ENCODE measurements around the gene SIMC1.

SIMC1 gene

GRCh38 chr5:176388444-176389134 lies 150.4 kb downstream of the SIMC1 start, which contains the start of the genes HIGD2A and NOP16:
TSS of gene HIGD2A (plus strand) at chr5:176388751. CDS start at chr5:176388820, 69 bp downstream.
TSS of gene NOP16 (minus strand) at chr5:176388598. CDS start at chr5:176388539, 59 bp downstream.
- peak; percentile 99 for DNase-seq (ENCODE audit: low read depth)

DNA sequence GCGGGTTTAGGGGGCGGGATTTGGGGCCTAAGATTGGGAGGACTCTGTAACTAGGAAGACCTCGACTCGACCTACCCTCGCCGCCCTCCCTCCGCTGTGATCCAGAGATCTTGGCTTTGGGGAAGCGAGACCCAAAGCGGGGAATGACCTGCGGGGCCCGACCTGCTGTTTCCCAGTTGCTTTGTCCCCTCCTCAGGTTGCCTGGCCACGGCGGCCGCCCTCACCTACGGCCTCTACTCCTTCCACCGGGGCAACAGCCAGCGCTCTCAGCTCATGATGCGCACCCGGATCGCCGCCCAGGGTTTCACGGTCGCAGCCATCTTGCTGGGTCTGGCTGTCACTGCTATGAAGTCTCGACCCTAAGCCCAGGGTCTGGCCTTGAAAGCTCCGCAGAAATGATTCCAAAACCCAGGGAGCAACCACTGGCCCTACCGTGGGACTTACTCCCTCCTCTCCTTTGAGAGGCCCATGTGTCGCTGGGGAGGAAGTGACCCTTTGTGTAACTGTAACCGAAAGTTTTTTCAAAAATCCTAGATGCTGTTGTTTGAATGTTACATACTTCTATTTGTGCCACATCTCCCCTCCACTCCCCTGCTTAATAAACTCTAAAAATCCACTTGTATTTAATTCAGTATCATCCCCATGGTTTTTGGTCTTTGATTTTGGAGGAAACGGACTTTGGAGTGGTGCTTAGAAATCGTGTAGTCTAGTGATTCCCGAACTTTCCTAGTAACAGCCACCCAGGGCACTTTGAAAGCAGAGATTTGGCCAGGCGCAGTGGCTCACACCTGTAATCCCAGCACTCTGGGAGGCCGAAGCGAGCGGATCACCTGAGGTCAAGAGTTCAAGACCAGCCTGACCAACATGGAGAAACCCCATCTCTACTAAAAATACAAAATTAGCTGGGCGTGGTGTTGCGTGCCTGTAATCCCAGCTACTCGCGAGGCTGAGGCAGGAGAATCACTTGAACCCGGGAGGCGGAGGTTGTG lies 151.2 kb downstream of the SIMC1 start:
- DNase-seq (ENCODE audit: low read depth), result no peak

GRCh38 chr5:176391479-176391878 lies 153.3 kb downstream of the SIMC1 start:
- no peak for DNase-seq (ENCODE audit: low read depth)

DNA sequence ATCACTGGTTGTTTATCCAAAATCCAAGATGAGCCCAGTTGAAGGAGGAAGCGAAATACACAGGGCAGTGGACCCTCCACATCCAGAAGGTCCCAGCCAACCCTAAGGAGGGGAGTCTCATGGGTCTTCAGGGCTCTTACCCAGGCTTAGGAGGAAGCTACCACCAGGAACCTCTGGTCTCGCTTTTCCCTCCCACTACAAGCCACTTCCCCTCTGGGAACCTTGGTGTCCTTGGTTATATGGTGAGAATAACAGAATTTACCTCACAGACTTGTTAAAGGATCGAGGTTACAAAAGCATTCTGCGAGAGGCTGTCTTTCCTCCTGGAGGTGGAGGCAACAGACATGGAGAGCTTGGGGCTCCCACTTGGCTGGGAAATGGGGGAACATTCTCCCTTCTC lies 153.8 kb downstream of the SIMC1 start:
- DNase-seq (ENCODE audit: low read depth), result no peak

- DNase-seq (ENCODE audit: low read depth), result no peak
These were observed 154.3 kb downstream of the SIMC1 start for GRCh38 chr5:176392526-176392925.

DNA sequence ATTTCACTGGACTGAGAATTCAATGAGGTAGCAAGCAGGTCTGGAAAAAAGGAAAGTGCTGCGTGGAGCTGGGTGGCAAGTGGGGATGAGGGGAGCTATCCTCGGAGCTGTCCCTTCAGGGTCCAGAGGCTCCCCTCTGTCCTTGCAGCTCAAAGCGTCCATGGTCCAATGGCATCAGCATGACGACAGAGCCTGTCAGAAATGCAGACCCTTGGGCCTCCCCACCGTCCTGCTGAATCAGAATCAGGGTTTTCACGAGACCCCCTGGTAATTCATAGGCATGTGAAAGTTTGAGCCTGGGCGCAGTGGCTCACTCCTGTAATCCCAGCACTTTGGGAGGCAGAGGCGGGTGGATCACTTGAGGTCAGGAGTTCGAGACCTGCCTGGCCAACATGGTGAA lies 155.9 kb downstream of the SIMC1 start:
- DNase-seq (ENCODE audit: low read depth), result no peak

- DNase-seq (ENCODE audit: low read depth), result no peak
These were observed 156.9 kb downstream of the SIMC1 start for GRCh38 chr5:176394881-176395675.
